Loucy (cell line): Measurements from ENCODE around the gene CYP4F8.

ENCODE experiments used
- EZH2phosphoT487 ChIP-seq: fragments of 200-600 bp; IDR thresholded peaks from 2 replicates; pipeline ENCODE4 v1.6.1; 2018; ENCODE audit warnings: antibody characterized with exemption, mild to moderate bottlenecking, moderate library complexity, borderline replicate concordance
- TF ChIP-seq, protein P1 (sequence below): fragments of 200-600 bp; sonication (generic); conservative IDR thresholded peaks from 2 replicates; pipeline ENCODE4 v1.5.1; 2014; ENCODE audit warnings: mild to moderate bottlenecking, antibody characterized with exemption, low read length

DNA sequence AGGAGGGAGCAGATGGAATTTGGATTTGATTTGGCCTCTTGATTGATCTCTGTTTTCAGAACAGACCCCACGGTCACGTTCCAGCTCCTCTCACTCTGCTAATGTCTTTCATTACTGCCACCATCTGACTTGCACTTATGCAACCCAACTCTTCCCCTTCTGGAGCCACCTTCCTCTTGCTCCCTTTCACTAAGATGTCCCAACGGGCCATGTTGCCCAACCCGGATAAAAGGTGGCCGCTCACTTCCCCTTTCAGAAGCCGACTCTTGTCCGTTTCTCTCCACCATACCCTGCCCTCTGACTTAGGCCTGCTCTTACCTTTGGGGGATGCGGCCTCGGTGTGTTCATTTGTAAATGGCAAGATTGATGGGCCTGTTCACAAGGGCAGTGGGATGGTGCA is 27.4 kb upstream of the CYP4F8 start:
- TF ChIP-seq, protein P1, sequence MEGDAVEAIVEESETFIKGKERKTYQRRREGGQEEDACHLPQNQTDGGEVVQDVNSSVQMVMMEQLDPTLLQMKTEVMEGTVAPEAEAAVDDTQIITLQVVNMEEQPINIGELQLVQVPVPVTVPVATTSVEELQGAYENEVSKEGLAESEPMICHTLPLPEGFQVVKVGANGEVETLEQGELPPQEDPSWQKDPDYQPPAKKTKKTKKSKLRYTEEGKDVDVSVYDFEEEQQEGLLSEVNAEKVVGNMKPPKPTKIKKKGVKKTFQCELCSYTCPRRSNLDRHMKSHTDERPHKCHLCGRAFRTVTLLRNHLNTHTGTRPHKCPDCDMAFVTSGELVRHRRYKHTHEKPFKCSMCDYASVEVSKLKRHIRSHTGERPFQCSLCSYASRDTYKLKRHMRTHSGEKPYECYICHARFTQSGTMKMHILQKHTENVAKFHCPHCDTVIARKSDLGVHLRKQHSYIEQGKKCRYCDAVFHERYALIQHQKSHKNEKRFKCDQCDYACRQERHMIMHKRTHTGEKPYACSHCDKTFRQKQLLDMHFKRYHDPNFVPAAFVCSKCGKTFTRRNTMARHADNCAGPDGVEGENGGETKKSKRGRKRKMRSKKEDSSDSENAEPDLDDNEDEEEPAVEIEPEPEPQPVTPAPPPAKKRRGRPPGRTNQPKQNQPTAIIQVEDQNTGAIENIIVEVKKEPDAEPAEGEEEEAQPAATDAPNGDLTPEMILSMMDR, result no peak
- TF ChIP-seq EZH2phosphoT487, result no peak
